Effector CD4-positive, alpha-beta T cell (primary cell): ENCODE measurements around the gene VIP.

Source experiments
- DNase-seq: peaks from one replicate; pipeline ENCODE4 v3.0.0-alpha.2; 2020

VIP gene

DNA sequence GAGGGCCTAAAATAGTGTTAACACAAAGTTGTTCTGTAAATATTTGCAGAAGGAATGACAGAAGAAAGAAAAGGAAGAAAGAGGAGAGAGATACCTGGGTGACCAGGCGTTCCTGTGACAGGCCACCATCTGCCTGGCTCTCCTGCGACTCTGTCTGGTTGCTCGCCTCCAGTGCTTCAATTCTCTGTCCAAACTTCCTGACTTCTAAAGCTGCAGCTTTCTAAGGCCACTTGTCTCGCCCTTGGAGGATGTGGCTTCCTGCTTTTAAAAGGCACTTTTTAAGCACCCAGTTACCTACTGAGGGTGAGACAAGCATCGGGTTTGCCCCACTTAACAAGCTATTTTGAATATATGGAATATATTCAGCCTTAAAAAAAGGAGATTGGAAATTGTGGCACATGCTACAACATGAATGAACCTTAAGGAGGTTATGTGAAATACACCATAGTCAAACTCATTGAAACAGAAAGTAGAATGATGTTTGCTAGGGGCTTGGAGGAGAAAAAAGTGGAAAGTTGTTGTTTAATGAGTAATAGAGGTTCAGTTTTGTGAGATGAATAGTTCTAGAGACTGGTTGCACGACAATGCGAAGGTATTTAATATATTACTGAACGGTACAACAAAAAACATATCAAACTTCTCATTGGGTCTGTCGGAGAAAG is 32.8 kb downstream of the VIP start:
- DNase-seq = no peak

DNA sequence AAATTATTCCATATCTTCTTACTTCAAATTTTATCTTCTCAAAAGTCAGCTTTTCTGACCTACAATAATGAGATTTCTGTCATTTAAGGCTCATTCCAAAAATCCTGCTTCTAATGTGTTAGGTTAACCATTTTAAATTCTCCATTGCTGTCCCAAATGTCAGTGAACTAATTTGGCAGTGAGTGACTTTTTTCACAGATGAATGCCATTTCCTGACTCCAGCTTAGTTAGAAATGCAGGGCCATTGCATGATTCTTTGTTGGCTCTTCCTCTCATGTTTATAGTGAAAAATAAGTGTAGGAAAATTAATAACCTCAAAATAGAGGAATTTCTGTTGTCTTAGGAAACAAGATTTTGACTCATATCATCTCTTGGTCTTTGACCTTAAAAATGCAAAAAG is 44.1 kb downstream of the VIP start:
- no peak for DNase-seq

- DNase-seq = no peak
These were observed 53.6 kb downstream of the VIP start for GRCh38 chr6:152804150-152804549.
